H9 (cell line): ENCODE measurements around the gene GALNT12. TPM values are rescaled to one million over a fixed set of nuclear protein-coding genes. Genes with fewer than 3 reads are reported as not detected.

Source experiments
- DNase-seq: peaks from one replicate; pipeline ENCODE4 v3.0.0-alpha.2; 2017
- H2AFZ ChIP-seq: one replicate; pipeline ENCODE4 v1.6.1; 2013; ENCODE audit warnings: mild to moderate bottlenecking, low read length, control low read depth, moderate library complexity
- H2AK5ac ChIP-seq: 2 replicates; pipeline ENCODE4 v1.6.1; 2013; ENCODE audit warnings: low read length, control low read depth, mixed read lengths; ENCODE audit not compliant: insufficient read length
- H2BK120ac ChIP-seq: one replicate; pipeline ENCODE4 v1.6.1; 2013; ENCODE audit warnings: low read depth, mild to moderate bottlenecking, low read length, control low read depth, inconsistent platforms; ENCODE audit not compliant: poor library complexity, severe bottlenecking
- H2BK12ac ChIP-seq: 2 replicates; pipeline ENCODE4 v1.6.1; 2013; ENCODE audit warnings: low read length, control low read depth, mixed read lengths, low read depth; ENCODE audit not compliant: insufficient read length
- H2BK15ac ChIP-seq: 2 replicates; pipeline ENCODE4 v1.6.1; 2013; ENCODE audit warnings: low read depth, low read length, control low read depth
- H2BK20ac ChIP-seq: one replicate; pipeline ENCODE4 v1.6.1; 2013; ENCODE audit warnings: low read depth, mild to moderate bottlenecking, low read length, control low read depth, inconsistent platforms; ENCODE audit not compliant: poor library complexity, severe bottlenecking
- H2BK5ac ChIP-seq: 2 replicates; pipeline ENCODE4 v1.6.1; 2013; ENCODE audit warnings: low read length, control low read depth, mixed read lengths; ENCODE audit not compliant: insufficient read length
- H3K14ac ChIP-seq: 2 replicates; pipeline ENCODE4 v1.6.1; 2013; ENCODE audit warnings: low read length, control low read depth; ENCODE audit not compliant: insufficient read depth
- H3K18ac ChIP-seq: 2 replicates; pipeline ENCODE4 v1.6.1; 2013; ENCODE audit warnings: low read depth, mild to moderate bottlenecking, mixed read lengths, low read length, control low read depth; ENCODE audit not compliant: insufficient read length
- H3K23ac ChIP-seq: 2 replicates; pipeline ENCODE4 v1.6.1; 2013; ENCODE audit warnings: low read length, control low read depth, mixed read lengths, low read depth; ENCODE audit not compliant: insufficient read length
- H3K23me2 ChIP-seq: 2 replicates; pipeline ENCODE4 v1.6.1; 2013; ENCODE audit warnings: low read depth, mild to moderate bottlenecking, mixed read lengths, low read length, control low read depth; ENCODE audit not compliant: insufficient read length, poor library complexity, severe bottlenecking
- H3K27ac ChIP-seq: 2 replicates; pipeline ENCODE4 v1.5.1; 2013; ENCODE audit warnings: low read length, control low read depth, mixed read lengths, low read depth; ENCODE audit not compliant: insufficient read length
- H3K27me3 ChIP-seq: 2 replicates; pipeline ENCODE4 v1.6.1; 2013; ENCODE audit warnings: low read length, control low read depth, inconsistent platforms; ENCODE audit not compliant: insufficient read depth
- H3K4ac ChIP-seq: 2 replicates; pipeline ENCODE4 v1.6.1; 2013; ENCODE audit warnings: low read depth, mild to moderate bottlenecking, control low read depth, inconsistent platforms, low read length, moderate library complexity
- H3K4me1 ChIP-seq: 2 replicates; pipeline ENCODE4 v1.6.1; 2013; ENCODE audit warnings: low read length, control low read depth, inconsistent platforms; ENCODE audit not compliant: insufficient read depth
- H3K4me2 ChIP-seq: 2 replicates; pipeline ENCODE4 v1.6.1; 2013; ENCODE audit warnings: low read length, control low read depth, mixed read lengths; ENCODE audit not compliant: insufficient read length, insufficient read depth
- H3K56ac ChIP-seq: 2 replicates; pipeline ENCODE4 v1.6.1; 2013; ENCODE audit warnings: low read depth, mild to moderate bottlenecking, mixed read lengths, low read length, control low read depth; ENCODE audit not compliant: insufficient read length
- H3K79me1 ChIP-seq: 2 replicates; pipeline ENCODE4 v1.6.1; 2013; ENCODE audit warnings: low read depth, mild to moderate bottlenecking, moderate library complexity, low read length, control low read depth, inconsistent platforms; ENCODE audit not compliant: insufficient read depth, poor library complexity, severe bottlenecking
- H3K79me2 ChIP-seq: 2 replicates; pipeline ENCODE4 v1.6.1; 2013; ENCODE audit warnings: low read length, control low read depth, inconsistent platforms; ENCODE audit not compliant: insufficient read depth
- H3K9ac ChIP-seq: 2 replicates; pipeline ENCODE4 v1.6.1; 2013; ENCODE audit warnings: low read length, control low read depth, mixed read lengths; ENCODE audit not compliant: insufficient read length; ENCODE audit errors: extremely low read depth
- H3K9me3 ChIP-seq: one replicate; pipeline ENCODE4 v1.6.1; 2013; ENCODE audit warnings: low read depth, low read length, inconsistent platforms; ENCODE audit not compliant: control insufficient read depth
- H3T11ph ChIP-seq: one replicate; pipeline ENCODE4 v1.6.1; 2013; ENCODE audit warnings: mild to moderate bottlenecking, low read length, control low read depth, inconsistent platforms
- H4K20me1 ChIP-seq: one replicate; pipeline ENCODE4 v1.6.1; 2013; ENCODE audit not compliant: control insufficient read depth, insufficient read length, insufficient read depth
- H4K5ac ChIP-seq: 2 replicates; pipeline ENCODE4 v1.6.1; 2013; ENCODE audit warnings: low read depth, mild to moderate bottlenecking, mixed read lengths, low read length, control low read depth; ENCODE audit not compliant: insufficient read length
- H4K8ac ChIP-seq: replicated peaks from 2 replicates; pipeline ENCODE4 v1.6.1; 2013; ENCODE audit warnings: low read length, control low read depth, mixed read lengths, low read depth; ENCODE audit not compliant: insufficient read length
- H4K91ac ChIP-seq: 2 replicates; pipeline ENCODE4 v1.6.1; 2013; ENCODE audit warnings: low read depth, mild to moderate bottlenecking, moderate library complexity, mixed read lengths, low read length, control low read depth; ENCODE audit not compliant: insufficient read length
- H3K27ac Mint-ChIP-seq, 3 experiments: 2 replicates in 2 of 3; 3 replicates in 1 of 3; pipeline ENCODE4 v1.8.0; 2020 to 2021; ENCODE audit warnings: mixed read lengths in 3 of 3, mild to moderate bottlenecking in 1 of 3, moderate library complexity in 1 of 3
- H3K27me3 Mint-ChIP-seq: 2 replicates; pipeline ENCODE4 v1.8.0; 2021; ENCODE audit warnings: low read depth, mild to moderate bottlenecking, moderate library complexity, mixed read lengths
- H3K36me3 Mint-ChIP-seq, 3 experiments: 2 replicates in 2 of 3; 3 replicates in 1 of 3; pipeline ENCODE4 v1.8.0; 2020 to 2021; ENCODE audit warnings: low read depth in 3 of 3, mixed read lengths in 3 of 3; ENCODE audit not compliant: insufficient read depth in 1 of 3
- H3K4me1 Mint-ChIP-seq, 2 experiments: 2 replicates each; pipeline ENCODE4 v1.8.0; 2020; ENCODE audit warnings: mixed read lengths in 2 of 2
- H3K4me3 Mint-ChIP-seq, 2 experiments: 2 replicates in 1 of 2; 3 replicates in 1 of 2; pipeline ENCODE4 v1.8.0; 2020 to 2021; ENCODE audit warnings: mild to moderate bottlenecking in 2 of 2, mixed read lengths in 2 of 2, moderate library complexity in 1 of 2
- H3K9me3 Mint-ChIP-seq, 2 experiments: 2 replicates in 1 of 2; 3 replicates in 1 of 2; pipeline ENCODE4 v1.8.0; 2020; ENCODE audit warnings: mild to moderate bottlenecking in 2 of 2, mixed read lengths in 2 of 2, moderate library complexity in 1 of 2
- CTCF ChIP-seq: fragments of 200-600 bp; sonication (generic); conservative IDR thresholded peaks from 3 replicates; pipeline ENCODE4 v1.8.0; 2021; ENCODE audit warnings: antibody characterized with exemption, mild to moderate bottlenecking
- WGBS: extraction: QIAGEN DNeasy Blood & Tissue Kit; methylation state at CpG from one replicate; pipeline ENCODE4 v1.1.7; 2013; ENCODE audit warnings: missing lambda C conversion rate, low lambda C conversion rate, mixed read lengths; ENCODE audit not compliant: insufficient read length; ENCODE audit errors: extremely low coverage; 5-methylcytosine and 5-hydroxymethylcytosine counted together
- total RNA-seq: library from RNA; stranded (reverse); gene quantifications from 2 replicates; pipeline ENCODE4 v1.2.1, GENCODE V29; 2021

GALNT12 gene
- total RNA-seq, 1 experiment from 2014 or later: 18.0 TPM

- no peak overlapping the region for H3K4ac ChIP-seq
- H3T11ph ChIP-seq: no peak overlapping the region
- H2BK15ac ChIP-seq: no peak overlapping the region
- H3K56ac ChIP-seq: no peak overlapping the region
- H3K18ac ChIP-seq: no peak overlapping the region
- no peaks in the 10 kb centered on the region for H3K27me3 Mint-ChIP-seq
- no peaks in the 10 kb centered on the region for H3K79me2 ChIP-seq
- no peak overlapping the region for H3K14ac ChIP-seq
- H3K23ac ChIP-seq: no peak overlapping the region
- H2BK120ac ChIP-seq: no peak overlapping the region
- no peak overlapping the region for H4K5ac ChIP-seq
- TF ChIP-seq CTCF: no peak
- H4K8ac ChIP-seq: no peak overlapping the region
- no CpG with 5 or more reads among the region's 6 CpGs for WGBS
- H3K27me3 ChIP-seq: no peaks in the 10 kb centered on the region
- no peak overlapping the region for H2AK5ac ChIP-seq
- H2BK12ac ChIP-seq: no peak overlapping the region
- H3K9ac ChIP-seq: no peak overlapping the region
- H3K4me1 Mint-ChIP-seq: peaks cover 8 to 10% of the 10 kb centered on the region in 2 experiments
- no peaks in the 10 kb centered on the region for H3K9me3 ChIP-seq
- H4K20me1 ChIP-seq: no peaks in the 10 kb centered on the region
- no peak for DNase-seq
- H3K27ac ChIP-seq: no peak overlapping the region
- H3K23me2 ChIP-seq: no peaks in the 10 kb centered on the region
- H2BK20ac ChIP-seq: no peak overlapping the region
- no peaks in the 10 kb centered on the region for H3K79me1 ChIP-seq
- H2BK5ac ChIP-seq: no peak overlapping the region
- no peak overlapping the region for H3K4me2 ChIP-seq
- no peaks in the 10 kb centered on the region for H3K9me3 Mint-ChIP-seq
- no peak overlapping the region for H4K91ac ChIP-seq
- no peak overlapping the region for H3K27ac Mint-ChIP-seq
- no peaks in the 10 kb centered on the region for H3K4me1 ChIP-seq
- no peak overlapping the region for H2AFZ ChIP-seq
- no peak overlapping the region for H3K4me3 Mint-ChIP-seq
- peaks cover 4 to 41% (median 20%) of the 10 kb centered on the region in 3 experiments; a peak in 6 of 7 replicates for H3K36me3 Mint-ChIP-seq
These were observed 31.5 kb downstream of the GALNT12 start for GRCh38 chr9:98838868-98839565.
